HG02938 (cell line): ENCODE measurements around the gene TM9SF2.

Experiments used
- ATAC-seq: cut with Tn5 transposase; IDR thresholded peaks from one replicate; pipeline ENCODE4 v1.9.1; 2021; ENCODE audit warnings: mild to moderate bottlenecking, moderate library complexity; ENCODE audit not compliant: unreplicated experiment

TM9SF2 gene

DNA sequence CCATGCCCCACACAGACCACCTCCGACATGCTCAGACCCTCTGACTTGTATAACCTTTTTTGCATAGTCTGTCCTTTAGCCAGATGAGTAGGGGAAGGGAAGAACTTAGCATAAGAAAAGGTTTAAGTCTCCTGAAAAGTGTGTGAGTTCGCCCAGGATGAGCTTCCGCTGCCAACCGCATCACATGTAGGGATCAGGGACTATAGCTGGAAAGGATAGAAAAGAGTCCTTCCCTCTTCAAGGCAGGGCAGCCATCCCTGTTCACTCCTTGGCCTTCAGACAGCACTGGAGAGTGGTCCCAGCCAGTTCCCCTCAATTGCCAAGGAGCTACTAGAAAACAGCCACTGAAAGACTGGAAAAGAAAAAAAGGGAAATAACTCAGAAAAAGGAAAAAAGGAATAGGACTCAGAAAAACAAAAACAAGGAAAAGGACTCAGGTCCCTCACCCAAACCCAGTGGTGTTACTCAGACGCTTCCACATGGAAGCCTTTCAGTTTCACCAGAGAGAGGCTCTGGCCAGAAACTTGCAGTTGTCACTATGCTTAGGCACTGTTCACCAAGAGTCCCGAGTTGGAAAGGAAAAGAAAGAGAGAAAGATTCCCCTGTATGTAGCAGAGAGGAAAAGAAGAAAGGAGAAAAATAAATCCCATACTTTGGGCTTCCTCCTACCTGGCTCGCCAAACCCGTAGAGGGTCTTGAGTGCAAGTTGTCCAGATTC is 5.6 kb upstream of the TM9SF2 start:
- ATAC-seq = no peak

DNA sequence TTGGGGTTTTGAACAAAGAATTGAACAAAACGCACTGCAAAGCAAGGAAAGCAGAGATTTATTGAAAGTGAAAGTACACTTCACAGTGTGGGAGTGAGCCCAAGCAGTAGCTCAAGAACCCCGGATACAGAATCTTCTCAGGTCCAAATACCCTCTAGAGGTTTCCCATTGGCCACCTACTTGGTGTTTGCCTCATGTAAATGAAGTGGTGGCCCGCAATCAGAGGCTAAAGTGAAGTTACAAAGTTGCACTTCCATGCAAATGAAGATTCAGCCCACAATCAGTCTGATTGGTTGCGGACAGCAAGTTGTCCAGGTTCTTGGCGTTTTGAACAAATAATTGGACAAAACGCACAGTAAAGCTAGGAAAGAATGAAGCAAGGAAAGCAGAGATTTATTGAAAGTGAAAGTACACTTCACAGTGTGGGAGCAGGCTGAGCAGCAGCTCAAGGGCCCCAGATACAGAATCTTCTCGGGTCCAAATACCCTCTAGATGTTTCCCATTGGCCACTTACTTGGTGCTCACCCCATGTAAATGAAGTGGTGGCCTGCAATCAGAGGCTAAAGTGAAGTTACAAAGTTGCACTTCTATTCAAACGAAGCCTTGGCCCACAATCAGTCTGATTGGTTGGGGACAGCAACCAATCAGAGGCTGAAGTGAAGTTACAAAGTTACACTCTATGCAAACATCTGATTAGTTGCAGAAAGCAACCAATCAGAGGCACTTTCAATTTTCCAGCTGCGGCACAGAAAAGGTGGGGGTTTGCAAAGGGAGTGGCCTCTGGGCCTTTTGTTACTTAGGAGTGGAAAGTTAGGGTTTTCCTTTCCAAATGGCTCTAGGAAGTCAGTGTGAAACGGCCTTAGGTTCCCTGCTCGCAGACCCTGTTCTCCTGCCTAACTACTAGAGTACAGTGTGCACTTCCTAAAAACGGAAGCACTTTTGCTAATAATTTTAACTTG is 4.8 kb upstream of the TM9SF2 start:
- no peak for ATAC-seq

DNA sequence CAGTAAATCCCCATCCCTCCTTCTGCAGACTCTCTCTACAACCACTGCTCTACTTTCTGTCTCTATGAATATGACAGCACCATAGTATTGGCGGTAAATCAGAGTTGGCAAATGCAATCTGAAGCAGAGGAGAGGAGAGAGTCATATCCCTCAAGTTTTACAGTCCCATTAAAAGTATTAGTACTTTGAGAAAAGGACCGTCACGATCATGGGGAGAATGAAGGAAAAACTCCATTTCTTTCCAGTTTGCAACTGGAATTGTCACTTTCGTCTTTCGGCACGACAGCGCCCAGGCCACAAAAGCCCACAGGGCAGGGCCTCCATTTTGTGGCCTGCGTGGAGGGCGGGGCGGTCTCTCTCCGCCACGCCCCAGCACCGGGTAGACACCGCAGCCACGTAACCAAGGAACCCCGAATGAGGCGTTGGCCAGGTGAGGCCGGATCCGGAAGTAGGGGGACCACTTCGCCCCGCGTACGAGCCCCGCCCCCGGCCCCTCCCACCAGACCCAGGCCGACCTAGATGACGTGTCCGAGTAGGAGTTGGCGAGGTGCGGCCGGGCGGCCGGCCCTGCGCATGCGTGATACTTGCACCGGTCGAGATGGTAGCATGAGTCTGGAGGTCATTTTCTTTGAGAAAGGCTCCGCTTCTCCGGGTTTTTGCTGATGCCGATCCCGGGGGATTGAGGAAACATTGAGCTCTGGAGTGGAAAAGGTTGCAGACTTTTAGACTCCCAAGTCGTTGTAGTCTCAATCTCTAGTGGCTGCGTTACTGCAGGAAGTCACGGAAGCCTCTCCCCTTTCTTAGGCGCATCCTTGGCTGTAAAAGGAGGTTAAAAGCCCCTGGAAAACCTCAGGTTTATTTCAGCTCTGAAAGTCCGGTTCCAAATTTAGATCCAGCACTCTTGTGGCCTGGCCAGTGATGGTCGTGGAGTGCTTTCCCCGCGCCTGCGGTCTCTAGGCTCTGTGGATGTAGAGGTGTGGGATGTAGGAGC is 2.8 kb upstream of the TM9SF2 start:
- ATAC-seq = peak; percentile 63

- peak; percentile 6 for ATAC-seq
Measured at GRCh38 chr13:99500839-99501183, 461 bp upstream of the TM9SF2 start.

DNA sequence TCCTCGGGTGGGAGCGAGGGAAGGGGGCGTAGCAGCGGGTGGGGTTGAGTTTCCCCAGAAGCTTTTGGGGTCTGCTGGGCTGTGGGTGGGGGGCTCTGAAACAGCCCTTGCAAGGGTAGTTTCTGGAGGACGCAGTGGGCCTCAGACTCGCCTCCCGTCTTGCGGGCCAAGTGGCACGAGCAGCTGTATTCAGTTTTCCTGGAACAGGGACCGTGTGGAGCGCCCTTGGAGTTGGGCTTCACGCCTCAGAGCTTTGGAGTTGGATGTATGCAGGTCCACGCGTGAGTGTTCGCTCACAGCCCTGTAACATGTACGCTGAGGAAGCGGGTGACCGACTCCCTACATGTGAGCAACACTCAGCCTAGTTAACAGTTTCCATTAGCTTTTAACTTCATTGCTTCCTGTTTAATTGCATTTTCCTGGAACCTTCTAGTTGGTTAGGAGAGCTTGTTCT is 603 bp downstream of the TM9SF2 start:
- ATAC-seq = no peak

DNA sequence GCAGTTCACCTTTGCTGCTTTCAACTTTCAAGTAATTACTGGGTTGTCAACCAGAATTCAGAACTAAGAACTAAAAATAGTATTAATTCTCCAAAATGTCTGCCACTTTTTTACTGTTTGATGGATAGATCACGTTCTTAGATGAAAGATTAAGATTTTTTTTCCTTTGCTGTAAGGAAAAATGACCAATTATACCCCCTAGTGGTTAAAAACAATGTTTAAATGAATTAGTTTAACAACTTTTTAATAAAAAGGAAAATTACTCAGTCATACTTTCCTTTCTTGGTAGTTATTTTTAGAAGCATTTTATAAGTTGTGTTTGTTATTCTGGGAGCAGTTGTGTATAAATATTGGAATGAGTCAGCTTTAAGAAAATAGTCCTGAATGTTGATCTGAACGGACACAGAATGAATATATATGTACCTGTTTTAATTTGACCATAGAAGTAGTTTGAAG is 4.6 kb downstream of the TM9SF2 start:
- ATAC-seq = no peak

DNA sequence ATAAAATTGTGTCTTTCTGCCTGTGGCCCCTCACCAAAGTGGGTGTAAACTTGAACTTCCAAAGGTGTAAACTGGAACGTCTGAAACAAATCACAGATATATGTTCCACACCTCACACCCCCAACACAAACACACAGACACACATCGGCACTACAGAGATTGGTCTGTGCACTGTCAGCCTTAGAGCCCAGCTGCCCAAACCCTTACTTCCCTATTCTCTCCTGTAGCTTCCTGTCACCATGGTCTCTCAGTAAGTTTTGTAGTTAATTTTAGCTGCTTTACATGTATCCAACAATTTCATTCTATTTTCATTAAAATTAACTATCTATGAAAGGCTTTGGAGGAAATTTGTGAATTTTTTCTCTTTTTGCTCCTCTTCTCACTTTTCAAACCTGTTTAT is 5.4 kb downstream of the TM9SF2 start:
- ATAC-seq = peak; percentile 85

- ATAC-seq = no peak
Measured at GRCh38 chr13:99507054-99507453, 5.8 kb downstream of the TM9SF2 start.

DNA sequence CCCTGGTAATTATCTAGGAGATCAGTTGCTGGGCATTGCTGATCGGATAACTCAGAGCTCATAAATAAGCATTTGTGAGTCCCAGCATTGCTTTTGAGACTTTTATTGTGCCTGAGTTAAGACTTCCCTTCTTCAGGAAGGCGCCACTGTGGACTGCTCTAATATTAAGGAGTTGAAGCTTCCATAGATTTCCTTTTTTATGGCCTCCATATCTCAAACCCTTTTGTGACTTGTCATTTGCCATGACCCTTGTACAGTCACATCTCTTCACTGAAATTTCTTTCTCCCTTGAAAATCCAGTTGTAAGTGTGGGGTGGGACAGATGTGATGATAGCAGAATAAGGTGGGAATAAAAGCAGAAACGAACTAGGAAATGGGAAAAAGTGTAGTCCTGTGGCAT is 6.3 kb downstream of the TM9SF2 start:
- ATAC-seq = no peak

DNA sequence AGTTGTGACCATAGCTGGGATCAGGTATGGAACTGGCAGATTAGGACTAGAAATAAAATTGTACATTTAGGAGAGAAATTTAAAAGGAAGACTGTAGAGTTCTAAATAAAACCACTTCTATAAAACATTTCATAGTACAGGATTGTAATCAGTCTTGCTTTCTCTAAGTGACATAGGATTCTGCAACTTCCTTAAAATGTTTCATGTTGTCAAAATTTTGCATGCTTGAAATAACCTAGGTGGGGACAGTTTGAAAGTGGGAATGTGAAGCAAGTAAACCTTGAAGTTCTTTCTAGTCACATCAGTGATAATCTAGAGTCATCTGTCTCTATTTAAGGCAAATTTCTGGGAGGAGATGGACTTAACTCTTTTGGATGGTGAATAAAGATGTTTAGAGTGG is 6.7 kb downstream of the TM9SF2 start:
- ATAC-seq = no peak

DNA sequence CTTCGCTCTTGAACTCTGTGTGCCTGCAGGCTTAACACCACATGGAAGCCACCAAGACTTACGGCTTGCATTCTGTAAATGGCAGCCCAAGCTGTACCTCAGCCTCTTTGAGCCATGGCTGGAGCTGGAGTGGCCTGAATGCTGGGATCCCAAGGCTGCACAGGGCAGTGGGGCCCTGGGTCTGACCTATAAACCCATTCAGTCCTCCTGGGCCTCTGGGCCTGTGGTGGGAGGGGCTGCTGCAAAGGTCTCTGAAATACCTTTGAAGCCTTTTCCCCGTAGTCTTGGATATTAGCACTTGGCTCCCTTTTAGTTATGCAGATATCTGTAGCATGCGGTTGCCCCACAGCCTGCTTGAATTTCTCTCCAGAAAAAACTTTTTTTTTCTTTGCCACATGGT is 8.2 kb downstream of the TM9SF2 start:
- no peak for ATAC-seq

DNA sequence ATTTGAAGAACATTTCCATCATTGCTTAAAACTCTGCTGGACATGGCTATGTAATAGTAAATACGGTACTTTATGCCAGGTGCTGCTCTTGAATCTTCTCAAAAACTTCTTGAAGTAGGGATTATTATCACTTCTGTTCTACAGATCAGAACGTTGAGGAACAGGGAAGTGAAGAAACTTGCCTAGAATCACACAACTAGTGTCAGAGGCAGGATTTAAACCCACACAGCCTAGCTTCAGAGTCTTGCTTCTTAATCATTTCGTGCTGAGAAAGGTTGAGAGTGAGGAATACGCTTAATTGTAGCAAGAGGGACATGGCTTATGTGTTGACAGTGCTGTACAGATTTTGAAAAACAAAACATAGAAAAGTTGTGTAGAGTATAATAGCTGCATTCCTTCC is 13.5 kb downstream of the TM9SF2 start:
- ATAC-seq = no peak

- no peak for ATAC-seq
Measured at GRCh38 chr13:99516153-99516929, 15.1 kb downstream of the TM9SF2 start.

GRCh38 chr13:99517577-99517976 is 16.3 kb downstream of the TM9SF2 start:
- no peak for ATAC-seq

DNA sequence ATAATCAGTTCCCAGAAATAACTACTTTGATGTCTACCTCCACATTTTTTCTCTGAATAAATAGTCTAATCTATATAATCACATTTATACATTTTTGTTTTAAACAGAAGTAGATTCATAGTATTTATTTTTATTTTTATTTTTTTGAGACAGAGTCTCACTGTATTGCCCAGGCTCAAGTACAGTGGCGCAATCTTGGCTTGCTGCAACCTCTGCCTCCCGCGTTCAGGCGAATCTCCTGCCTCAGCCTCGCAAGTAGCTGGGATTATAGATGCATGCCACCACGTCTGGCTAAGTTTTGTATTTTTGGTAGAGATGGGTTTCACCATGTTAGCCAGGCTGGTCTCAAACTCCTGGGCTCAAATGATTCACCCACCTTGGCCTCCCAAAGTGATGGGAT is 16.7 kb downstream of the TM9SF2 start:
- no peak for ATAC-seq

DNA sequence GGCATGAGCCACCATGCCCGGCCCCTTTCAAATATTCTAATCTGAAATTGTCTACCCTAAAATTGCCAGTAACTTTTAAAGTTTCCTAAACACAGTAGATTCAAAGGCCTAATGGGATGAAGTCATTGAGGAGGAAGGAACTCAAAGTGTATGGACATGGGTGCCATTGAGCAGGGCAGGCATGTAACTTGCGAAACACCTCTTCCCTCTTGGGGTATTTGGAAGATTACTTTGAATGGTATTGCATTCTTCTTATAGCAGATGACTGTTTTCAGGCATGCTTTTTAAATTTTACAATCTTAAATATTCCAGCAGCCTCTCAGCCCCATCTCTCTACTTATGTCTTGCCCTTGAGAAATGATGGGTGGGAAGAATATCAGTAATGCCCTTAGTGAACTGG is 21.0 kb downstream of the TM9SF2 start:
- ATAC-seq = no peak

- no peak for ATAC-seq
Measured at GRCh38 chr13:99523838-99524237, 22.6 kb downstream of the TM9SF2 start.

- ATAC-seq = no peak
Measured at GRCh38 chr13:99525967-99526366, 24.7 kb downstream of the TM9SF2 start.

- no peak for ATAC-seq
Measured at GRCh38 chr13:99526549-99526948, 25.3 kb downstream of the TM9SF2 start.

GRCh38 chr13:99527301-99527700 is 26.0 kb downstream of the TM9SF2 start:
- ATAC-seq = no peak
